MCF 10A (cell line): ENCODE measurements around the gene DIPK1A. TPM values are rescaled to one million over a fixed set of nuclear protein-coding genes. Genes with fewer than 3 reads are reported as not detected.

ENCODE experiments used
- BruUV-seq: library from RNA; stranded (reverse); fragments of 400-500 nt; replicated peaks from 2 replicates; lab custom pipeline; 2021; lab: Mats Ljungman, UMichigan
- CTCF ChIA-PET: fragments of 300-600 bp; sonication (Branson Sonifier 250); formaldehyde crosslinking; extraction: SDS; loops from one replicate; lab custom pipeline; 2021; ENCODE audit warnings: antibody characterized with exemption, inconsistent platforms; lab: Yijun Ruan, JAX
- POLR2A ChIA-PET: fragments of 300-600, 350-650 bp; sonication (Branson Sonifier 250); formaldehyde crosslinking; extraction: SDS; loops from one replicate; lab custom pipeline; 2020; ENCODE audit warnings: antibody characterized with exemption, inconsistent platforms; lab: Yijun Ruan, JAX
- DNase-seq: peaks from one replicate; pipeline ENCODE4 v3.0.0-alpha.2; 2018; ENCODE audit not compliant: unreplicated experiment
- H3K27ac Mint-ChIP-seq: one replicate; pipeline ENCODE4 v1.8.0; 2022; ENCODE audit warnings: mild to moderate bottlenecking, low read depth, mixed read lengths; ENCODE audit not compliant: unreplicated experiment
- H3K27me3 Mint-ChIP-seq: one replicate; pipeline ENCODE4 v1.8.0; 2022; ENCODE audit warnings: mixed read lengths; ENCODE audit not compliant: insufficient read depth, unreplicated experiment
- H3K36me3 Mint-ChIP-seq: one replicate; pipeline ENCODE4 v1.8.0; 2022; ENCODE audit warnings: mild to moderate bottlenecking, moderate library complexity, mixed read lengths; ENCODE audit not compliant: insufficient read depth, unreplicated experiment
- H3K4me1 Mint-ChIP-seq: one replicate; pipeline ENCODE4 v1.8.0; 2022; ENCODE audit warnings: mixed read lengths; ENCODE audit not compliant: insufficient read depth, unreplicated experiment
- H3K4me3 Mint-ChIP-seq: one replicate; pipeline ENCODE4 v1.8.0; 2022; ENCODE audit warnings: mild to moderate bottlenecking, moderate library complexity, mixed read lengths; ENCODE audit not compliant: unreplicated experiment
- H3K9me3 Mint-ChIP-seq: one replicate; pipeline ENCODE4 v1.8.0; 2022; ENCODE audit warnings: mixed read lengths; ENCODE audit not compliant: unreplicated experiment
- CTCF ChIP-seq: fragments of 200-600 bp; IDR thresholded peaks from one replicate; pipeline ENCODE4 v1.8.0; 2022; ENCODE audit warnings: antibody characterized with exemption, mild to moderate bottlenecking; ENCODE audit not compliant: unreplicated experiment
- intact Hi-C: fragments of 100-400 bp; cut with micrococcal nuclease; formaldehyde crosslinking; loops from 2 replicates; pipeline ENCODE4 v1.14.1; 2022
- total RNA-seq: library from RNA; stranded (reverse); gene quantifications from 2 replicates; pipeline ENCODE4 v1.2.3, GENCODE V29; 2022

Gene DIPK1A
- total RNA-seq, 1 experiment from 2014 or later: 3.8 TPM

GRCh38 chr1:92882819-92883218 is 78.4 kb downstream of the DIPK1A start:
- intact Hi-C loops: no loop called here
- POLR2A ChIA-PET: interaction anchor here (1.1 kb wide), 1 partner anchor 77 kb away, joined by 3 read pairs; no protein-coding TSS in a partner anchor
- Mint-ChIP-seq H3K27me3 (no peaks in the 10 kb centered on the region), H3K36me3 (no peaks in the 10 kb centered on the region), H3K4me3 (no peak overlapping the region), H3K9me3 (peaks cover 5% of the 10 kb centered on the region), H3K4me1 (no peaks in the 10 kb centered on the region), H3K27ac (no peak overlapping the region)
- no TSS peak for BruUV-seq
- TF ChIP-seq CTCF: no peak
- DNase-seq: no peak
- CTCF ChIA-PET: interaction anchor here (2.4 kb wide), 1 partner anchor 24 kb away, joined by 7 read pairs; no protein-coding TSS in a partner anchor

- no peak for TF ChIP-seq CTCF
- ChIA-PET CTCF (interaction anchor here (0.7 to 0.8 kb wide), 2 partner anchors 14 to 820 kb away, joined by 4 read pairs; no protein-coding TSS in a partner anchor), POLR2A (no interaction called here)
- DNase-seq: no peak
- Mint-ChIP-seq H3K4me1 (no peaks in the 10 kb centered on the region), H3K36me3 (no peaks in the 10 kb centered on the region), H3K4me3 (no peak overlapping the region), H3K27me3 (no peaks in the 10 kb centered on the region), H3K27ac (no peak overlapping the region), H3K9me3 (peaks cover 4% of the 10 kb centered on the region)
- no TSS peak for BruUV-seq
- intact Hi-C loops: loop anchor here (2.0 kb wide), 1 partner anchor 19 kb away; no protein-coding TSS in a partner anchor
Measured at GRCh38 chr1:92881391-92881790, 79.9 kb downstream of the DIPK1A start.

GRCh38 chr1:92879316-92879968 is 81.8 kb downstream of the DIPK1A start:
- DNase-seq: no peak
- Mint-ChIP-seq H3K27ac (no peak overlapping the region), H3K36me3 (no peaks in the 10 kb centered on the region), H3K4me3 (no peak overlapping the region), H3K27me3 (no peaks in the 10 kb centered on the region), H3K9me3 (peaks cover 4% of the 10 kb centered on the region), H3K4me1 (no peaks in the 10 kb centered on the region)
- intact Hi-C loops: no loop called here
- POLR2A ChIA-PET: interaction anchor here (1.4 kb wide), 1 partner anchor 11 kb away, joined by 5 read pairs; no protein-coding TSS in a partner anchor
- TF ChIP-seq CTCF: no peak
- CTCF ChIA-PET: interaction anchor here (0.7 to 2.5 kb wide), 6 partner anchors 13 to 766 kb away, joined by 3 to 8 read pairs (median 4); no protein-coding TSS in a partner anchor
- BruUV-seq: no TSS peak

- intact Hi-C loops: no loop called here
- TF ChIP-seq CTCF: no peak
- ChIA-PET CTCF (interaction anchor here (0.7 to 2.5 kb wide), 6 partner anchors 13 to 117 kb away, joined by 3 to 8 read pairs (median 4); no protein-coding TSS in a partner anchor), POLR2A (interaction anchor here (0.8 kb wide), 1 partner anchor 11 kb away, joined by 3 read pairs; no protein-coding TSS in a partner anchor)
- Mint-ChIP-seq H3K27ac (no peak overlapping the region), H3K27me3 (no peaks in the 10 kb centered on the region), H3K4me1 (no peaks in the 10 kb centered on the region), H3K4me3 (no peak overlapping the region), H3K36me3 (no peaks in the 10 kb centered on the region), H3K9me3 (peaks cover 4% of the 10 kb centered on the region)
- no peak for DNase-seq
- no TSS peak for BruUV-seq
Measured at GRCh38 chr1:92877792-92878191, 83.5 kb downstream of the DIPK1A start.
